Measurements from ENCODE around the gene KAT6B. TPM values are rescaled to one million over a fixed set of nuclear protein-coding genes. Genes with fewer than 3 reads are reported as not detected.
A peak's percentile ranks its signal among the peaks of the same experiment; 100 is the strongest.

KAT6B gene
- total RNA-seq, 2 experiments from 2014 or later, result 70.3 to 74.2 TPM

DNA sequence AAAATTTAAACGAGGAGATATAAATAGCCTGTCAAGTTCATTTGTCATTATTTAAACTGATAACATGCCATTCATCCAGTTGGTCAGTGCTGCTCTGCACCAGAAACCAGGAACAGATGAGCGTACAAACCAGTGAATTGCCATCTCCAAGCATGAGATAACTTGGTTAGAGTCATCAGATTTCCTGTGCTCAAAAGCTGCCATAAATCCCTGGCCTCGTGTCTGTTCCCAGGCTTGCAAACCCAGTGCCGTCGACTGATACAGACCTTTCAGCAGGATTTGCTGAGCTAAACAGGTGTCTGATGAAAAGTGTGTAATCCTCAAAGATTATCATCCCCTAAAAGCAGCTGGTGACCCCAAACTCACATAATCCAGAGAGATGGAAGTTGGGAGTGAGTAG lies 189.0 kb downstream of the KAT6B start:
- H3K27ac Mint-ChIP-seq, result peak overlapping the region; percentile 84
- CTCF ChIA-PET, result no interaction called here
- Histone ChIP-seq H3K36me3 (ENCODE audit: insufficient read depth, low read length) (peaks cover 12% of the 10 kb centered on the region), H3K9me3 (ENCODE audit: control insufficient read depth in 1 of 2, insufficient read depth in 1 of 2, low read length in 2 of 2) (no peaks in the 10 kb centered on the region), H3K27me3 (ENCODE audit: control insufficient read depth in 1 of 2, insufficient read depth in 2 of 2, low read length in 2 of 2) (no peaks in the 10 kb centered on the region), H3K4me1 (ENCODE audit: insufficient read depth, low read length) (peaks cover 38% of the 10 kb centered on the region), H3K4me3 (ENCODE audit: low read length) (no peak overlapping the region), H3K27ac (ENCODE audit: low read depth in 1 of 2, low read length in 2 of 2) (peak overlapping the region in 1 of 2 donors; percentile 29)
- intact Hi-C loops (cut with DNase I, micrococcal nuclease), result loop anchor here (5.0 to 10.0 kb wide), 2 partner anchors 188 to 191 kb away; partner anchors contain the start of gene KAT6B (in 2 of the 2)
- H3K4me3 Mint-ChIP-seq, result no peak overlapping the region
- ATAC-seq (ENCODE audit: poor library complexity) (no peak), DNase-seq (no peak)
- H3K36me3 Mint-ChIP-seq (ENCODE audit: low read depth), result peaks cover 61% of the 10 kb centered on the region
- H3K4me1 Mint-ChIP-seq (ENCODE audit: low read depth), result peaks cover 56% of the 10 kb centered on the region
- POLR2A ChIA-PET, result no interaction called here
- TF ChIP-seq, protein P1, sequence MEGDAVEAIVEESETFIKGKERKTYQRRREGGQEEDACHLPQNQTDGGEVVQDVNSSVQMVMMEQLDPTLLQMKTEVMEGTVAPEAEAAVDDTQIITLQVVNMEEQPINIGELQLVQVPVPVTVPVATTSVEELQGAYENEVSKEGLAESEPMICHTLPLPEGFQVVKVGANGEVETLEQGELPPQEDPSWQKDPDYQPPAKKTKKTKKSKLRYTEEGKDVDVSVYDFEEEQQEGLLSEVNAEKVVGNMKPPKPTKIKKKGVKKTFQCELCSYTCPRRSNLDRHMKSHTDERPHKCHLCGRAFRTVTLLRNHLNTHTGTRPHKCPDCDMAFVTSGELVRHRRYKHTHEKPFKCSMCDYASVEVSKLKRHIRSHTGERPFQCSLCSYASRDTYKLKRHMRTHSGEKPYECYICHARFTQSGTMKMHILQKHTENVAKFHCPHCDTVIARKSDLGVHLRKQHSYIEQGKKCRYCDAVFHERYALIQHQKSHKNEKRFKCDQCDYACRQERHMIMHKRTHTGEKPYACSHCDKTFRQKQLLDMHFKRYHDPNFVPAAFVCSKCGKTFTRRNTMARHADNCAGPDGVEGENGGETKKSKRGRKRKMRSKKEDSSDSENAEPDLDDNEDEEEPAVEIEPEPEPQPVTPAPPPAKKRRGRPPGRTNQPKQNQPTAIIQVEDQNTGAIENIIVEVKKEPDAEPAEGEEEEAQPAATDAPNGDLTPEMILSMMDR (IDR thresholded peaks at IDR 0.05), result no peak
- no peaks in the 10 kb centered on the region for H3K27me3 Mint-ChIP-seq
- H3K9me3 Mint-ChIP-seq, result no peaks in the 10 kb centered on the region

DNA sequence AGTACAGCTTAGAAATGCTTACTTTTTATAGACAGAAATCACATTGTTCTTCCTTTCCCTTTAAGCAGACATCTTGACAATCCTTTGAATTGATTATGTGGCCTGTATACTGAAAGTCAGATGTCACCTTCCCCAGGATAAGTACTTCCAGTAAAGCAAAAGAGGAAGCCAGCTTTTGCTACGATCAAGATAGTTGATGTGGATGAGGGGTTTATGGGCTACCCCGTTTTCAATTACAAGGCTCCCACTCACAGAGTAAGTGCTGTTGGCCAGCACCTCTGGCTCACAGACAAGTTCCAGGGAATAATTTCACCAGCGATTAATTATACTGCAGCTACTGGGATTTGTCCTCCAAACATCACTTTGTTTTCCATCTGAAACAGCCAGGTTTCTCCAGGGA lies 189.9 kb downstream of the KAT6B start:
- Histone ChIP-seq H3K36me3 (ENCODE audit: insufficient read depth, low read length) (peaks cover 21% of the 10 kb centered on the region), H3K27me3 (ENCODE audit: control insufficient read depth in 1 of 2, insufficient read depth in 2 of 2, low read length in 2 of 2) (no peaks in the 10 kb centered on the region), H3K27ac (ENCODE audit: low read depth in 1 of 2, low read length in 2 of 2) (no peak overlapping the region), H3K4me3 (ENCODE audit: low read length) (no peak overlapping the region), H3K4me1 (ENCODE audit: insufficient read depth, low read length) (peaks cover 38% of the 10 kb centered on the region), H3K9me3 (ENCODE audit: control insufficient read depth in 1 of 2, insufficient read depth in 1 of 2, low read length in 2 of 2) (no peaks in the 10 kb centered on the region)
- no peaks in the 10 kb centered on the region for H3K9me3 Mint-ChIP-seq
- TF ChIP-seq, protein P1 (IDR thresholded peaks at IDR 0.05), result no peak
- ChIA-PET POLR2A (no interaction called here), CTCF (no interaction called here)
- H3K36me3 Mint-ChIP-seq (ENCODE audit: low read depth), result peaks cover 64% of the 10 kb centered on the region
- H3K27ac Mint-ChIP-seq, result peak overlapping the region; percentile 84
- no peak for DNase-seq
- ATAC-seq (ENCODE audit: poor library complexity), result no peak
- H3K27me3 Mint-ChIP-seq, result no peaks in the 10 kb centered on the region
- no peak overlapping the region for H3K4me3 Mint-ChIP-seq
- H3K4me1 Mint-ChIP-seq (ENCODE audit: low read depth), result peaks cover 56% of the 10 kb centered on the region
- intact Hi-C loops (cut with DNase I, micrococcal nuclease), result loop anchor here (5.0 to 10.0 kb wide), 2 partner anchors 189 to 192 kb away; partner anchors contain the start of gene KAT6B (in 2 of the 2)

DNA sequence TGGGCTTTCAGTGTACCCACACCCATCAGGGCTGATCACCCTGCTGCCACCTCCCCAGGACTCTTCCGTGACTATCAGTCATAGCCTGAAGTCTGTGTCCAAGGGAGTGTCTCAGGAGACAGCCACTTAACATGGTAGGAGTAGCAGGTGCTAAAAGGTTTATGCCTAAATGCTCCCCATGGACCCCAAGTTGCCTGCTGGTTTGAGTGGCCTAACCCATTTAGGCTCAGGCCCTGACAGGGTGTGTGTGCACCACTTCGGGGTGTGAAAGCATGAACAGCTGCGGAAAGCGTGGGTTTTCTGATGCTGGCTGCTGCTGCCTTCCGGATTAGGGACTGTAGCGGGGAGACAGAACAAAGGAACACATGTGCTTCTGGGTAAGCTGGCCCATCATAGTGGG lies 191.9 kb downstream of the KAT6B start:
- peaks cover 39% of the 10 kb centered on the region for H3K36me3 ChIP-seq (ENCODE audit: insufficient read depth, low read length)
- H3K36me3 Mint-ChIP-seq (ENCODE audit: low read depth), result peaks cover 70% of the 10 kb centered on the region
- H3K4me1 Mint-ChIP-seq (ENCODE audit: low read depth), result peaks cover 46% of the 10 kb centered on the region
- H3K4me1 ChIP-seq (ENCODE audit: insufficient read depth, low read length), result peaks cover 31% of the 10 kb centered on the region
- H3K9me3 Mint-ChIP-seq, result no peaks in the 10 kb centered on the region
- H3K4me3 ChIP-seq (ENCODE audit: low read length), result no peak overlapping the region
- no peaks in the 10 kb centered on the region for H3K9me3 ChIP-seq (ENCODE audit: control insufficient read depth in 1 of 2, insufficient read depth in 1 of 2, low read length in 2 of 2)
- intact Hi-C loops (cut with DNase I, micrococcal nuclease), result loop anchor here (2.0 to 10.0 kb wide), 3 partner anchors 191 to 751 kb away; partner anchors contain the start of gene KAT6B (in 2 of the 2)
- DNase-seq (peak in 2 of 14 experiments; percentile 6 to 16), ATAC-seq (ENCODE audit: poor library complexity) (no peak)
- TF ChIP-seq, protein P1 (IDR thresholded peaks at IDR 0.05), result no peak
- CTCF ChIA-PET, result no interaction called here
- no peak overlapping the region for H3K27ac ChIP-seq (ENCODE audit: low read depth in 1 of 2, low read length in 2 of 2)
- H3K27me3 Mint-ChIP-seq, result no peaks in the 10 kb centered on the region
- POLR2A ChIA-PET, result no interaction called here
- H3K27ac Mint-ChIP-seq, result no peak overlapping the region
- H3K4me3 Mint-ChIP-seq, result no peak overlapping the region
- no peaks in the 10 kb centered on the region for H3K27me3 ChIP-seq (ENCODE audit: control insufficient read depth in 1 of 2, insufficient read depth in 2 of 2, low read length in 2 of 2)

All from CD4-positive, alpha-beta T cell (primary cell).